ENCODE results near the gene PLCB4. TPM values are rescaled to one million over a fixed set of nuclear protein-coding genes. Genes with fewer than 3 reads are reported as not detected.

Gene PLCB4
- total RNA-seq, 1 experiment from 2014 or later, result 10.1 TPM

- no peak overlapping the region for H3K4ac ChIP-seq (ENCODE audit: low read depth, low read length)
- no peak overlapping the region for H3K9ac ChIP-seq (ENCODE audit: extremely low read depth, insufficient read length, low read length)
- Mint-ChIP-seq H3K9me3 (no peaks in the 10 kb centered on the region), H3K4me1 (peaks cover 9 to 13% of the 10 kb centered on the region in 2 experiments), H3K27ac (no peak overlapping the region), H3K36me3 (ENCODE audit: insufficient read depth in 1 of 3, low read depth in 3 of 3) (peaks cover 0 to under 1% (median 0%) of the 10 kb centered on the region in 3 experiments; a peak in 1 of 7 replicates), H3K27me3 (ENCODE audit: low read depth) (no peaks in the 10 kb centered on the region), H3K4me3 (no peak overlapping the region)
- H3K23ac ChIP-seq (ENCODE audit: insufficient read length, low read depth, low read length), result no peak overlapping the region
- H3K79me1 ChIP-seq (ENCODE audit: insufficient read depth, low read depth, low read length, poor library complexity, severe bottlenecking), result no peaks in the 10 kb centered on the region
- no peaks in the 10 kb centered on the region; the same call in 1 of the 2 replicates for H3K4me1 ChIP-seq (ENCODE audit: insufficient read depth, low read length)
- H3K27ac ChIP-seq (ENCODE audit: insufficient read length, low read depth, low read length), result no peak overlapping the region
- H2AFZ ChIP-seq (ENCODE audit: low read length), result no peak overlapping the region
- H3K79me2 ChIP-seq (ENCODE audit: insufficient read depth, low read length), result no peaks in the 10 kb centered on the region
- H3K27me3 ChIP-seq (ENCODE audit: insufficient read depth, low read length), result no peaks in the 10 kb centered on the region
- no peaks in the 10 kb centered on the region for H4K20me1 ChIP-seq (ENCODE audit: control insufficient read depth, insufficient read depth, insufficient read length)
- H4K91ac ChIP-seq (ENCODE audit: insufficient read length, low read depth, low read length), result no peak overlapping the region
- no peak overlapping the region for H4K5ac ChIP-seq (ENCODE audit: insufficient read length, low read depth, low read length)
- H3K23me2 ChIP-seq (ENCODE audit: insufficient read length, low read depth, low read length, poor library complexity, severe bottlenecking), result no peaks in the 10 kb centered on the region
- TF ChIP-seq, protein P1, sequence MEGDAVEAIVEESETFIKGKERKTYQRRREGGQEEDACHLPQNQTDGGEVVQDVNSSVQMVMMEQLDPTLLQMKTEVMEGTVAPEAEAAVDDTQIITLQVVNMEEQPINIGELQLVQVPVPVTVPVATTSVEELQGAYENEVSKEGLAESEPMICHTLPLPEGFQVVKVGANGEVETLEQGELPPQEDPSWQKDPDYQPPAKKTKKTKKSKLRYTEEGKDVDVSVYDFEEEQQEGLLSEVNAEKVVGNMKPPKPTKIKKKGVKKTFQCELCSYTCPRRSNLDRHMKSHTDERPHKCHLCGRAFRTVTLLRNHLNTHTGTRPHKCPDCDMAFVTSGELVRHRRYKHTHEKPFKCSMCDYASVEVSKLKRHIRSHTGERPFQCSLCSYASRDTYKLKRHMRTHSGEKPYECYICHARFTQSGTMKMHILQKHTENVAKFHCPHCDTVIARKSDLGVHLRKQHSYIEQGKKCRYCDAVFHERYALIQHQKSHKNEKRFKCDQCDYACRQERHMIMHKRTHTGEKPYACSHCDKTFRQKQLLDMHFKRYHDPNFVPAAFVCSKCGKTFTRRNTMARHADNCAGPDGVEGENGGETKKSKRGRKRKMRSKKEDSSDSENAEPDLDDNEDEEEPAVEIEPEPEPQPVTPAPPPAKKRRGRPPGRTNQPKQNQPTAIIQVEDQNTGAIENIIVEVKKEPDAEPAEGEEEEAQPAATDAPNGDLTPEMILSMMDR (conservative IDR thresholded peaks at IDR 0.05), result no peak
- H3K4me2 ChIP-seq (ENCODE audit: insufficient read depth, insufficient read length, low read length), result no peak overlapping the region
- no peak overlapping the region for H2BK12ac ChIP-seq (ENCODE audit: insufficient read length, low read depth, low read length)
- no peak overlapping the region for H2BK120ac ChIP-seq (ENCODE audit: low read depth, low read length, poor library complexity, severe bottlenecking)
- no peak overlapping the region for H2BK15ac ChIP-seq (ENCODE audit: low read depth, low read length)
- H2BK5ac ChIP-seq (ENCODE audit: insufficient read length, low read length), result no peak overlapping the region
- no peaks in the 10 kb centered on the region for H3K9me3 ChIP-seq (ENCODE audit: control insufficient read depth, low read depth, low read length)
- H2AK5ac ChIP-seq (ENCODE audit: insufficient read length, low read length), result no peak overlapping the region
- no peak overlapping the region for H3K14ac ChIP-seq (ENCODE audit: insufficient read depth, low read length)
- no peak overlapping the region for H2BK20ac ChIP-seq (ENCODE audit: low read depth, low read length, poor library complexity, severe bottlenecking)
- no peak overlapping the region for H4K8ac ChIP-seq (replicated peaks; ENCODE audit: insufficient read length, low read depth, low read length)
- no peak for DNase-seq
- no peak overlapping the region for H3T11ph ChIP-seq (ENCODE audit: low read length)
- no peak overlapping the region for H3K18ac ChIP-seq (ENCODE audit: insufficient read length, low read depth, low read length)
- no peak overlapping the region for H3K56ac ChIP-seq (ENCODE audit: insufficient read length, low read depth, low read length)
These were observed 334.6 kb downstream of the PLCB4 start for GRCh38 chr20:9403448-9403847.
